ENCODE data around the gene TMEM259.

The TMEM259 gene

GRCh38 chr19:982567-983170, 38.3 kb downstream of the TMEM259 start:
- DNase-seq, result peak; percentile 32

GRCh38 chr19:980133-980998, 40.6 kb downstream of the TMEM259 start:
- no peak for DNase-seq

- no peak for DNase-seq
Observed at GRCh38 chr19:979318-979741, 41.6 kb downstream of the TMEM259 start.

DNA sequence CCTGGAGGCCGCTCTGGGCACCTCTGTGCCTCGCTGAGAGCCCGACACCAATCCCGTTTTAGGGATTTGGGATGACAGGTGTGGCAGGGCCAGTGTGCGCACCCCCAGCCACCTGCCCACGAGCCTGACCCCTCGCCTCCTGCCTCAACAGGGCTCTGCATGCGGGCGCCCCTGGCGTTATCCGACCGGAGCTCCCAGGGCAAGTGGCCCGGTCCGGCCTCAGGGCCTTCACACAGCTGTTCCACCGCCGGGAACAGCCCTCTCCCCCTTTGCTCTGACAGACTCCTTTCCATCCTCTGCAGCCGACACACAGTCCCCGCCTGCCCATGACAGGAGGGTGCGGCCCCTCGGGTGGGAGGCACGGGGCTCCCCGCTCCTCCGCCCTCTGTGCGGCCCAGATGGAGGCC, 43.9 kb downstream of the TMEM259 start:
- DNase-seq, result no peak

DNA sequence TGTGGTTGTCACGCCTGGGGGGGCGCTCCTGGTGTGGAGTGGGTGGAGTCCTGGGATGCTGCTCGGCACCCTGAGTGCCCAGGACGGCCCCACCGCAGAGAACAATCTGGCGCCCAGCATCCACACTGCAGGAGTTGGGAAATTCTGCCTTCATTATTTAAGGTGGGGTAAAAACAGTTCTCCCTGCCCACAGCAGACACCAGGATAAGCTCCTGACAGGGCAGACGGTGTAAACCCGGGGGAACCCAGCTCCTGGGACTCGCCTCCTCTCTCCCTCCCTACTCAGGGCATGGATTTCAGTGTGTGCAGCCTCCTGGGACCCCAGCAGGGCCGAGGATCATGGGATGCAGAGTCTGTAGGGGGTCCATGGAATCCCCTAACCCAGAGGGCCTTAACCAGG, 44.4 kb downstream of the TMEM259 start:
- DNase-seq, result no peak

GRCh38 chr19:974564-975257, 46.2 kb downstream of the TMEM259 start:
- DNase-seq, result no peak

- DNase-seq, result no peak
Observed at GRCh38 chr19:973726-974563, 47.0 kb downstream of the TMEM259 start.

- no peak for DNase-seq
Observed at GRCh38 chr19:972281-972680, 48.6 kb downstream of the TMEM259 start.

DNA sequence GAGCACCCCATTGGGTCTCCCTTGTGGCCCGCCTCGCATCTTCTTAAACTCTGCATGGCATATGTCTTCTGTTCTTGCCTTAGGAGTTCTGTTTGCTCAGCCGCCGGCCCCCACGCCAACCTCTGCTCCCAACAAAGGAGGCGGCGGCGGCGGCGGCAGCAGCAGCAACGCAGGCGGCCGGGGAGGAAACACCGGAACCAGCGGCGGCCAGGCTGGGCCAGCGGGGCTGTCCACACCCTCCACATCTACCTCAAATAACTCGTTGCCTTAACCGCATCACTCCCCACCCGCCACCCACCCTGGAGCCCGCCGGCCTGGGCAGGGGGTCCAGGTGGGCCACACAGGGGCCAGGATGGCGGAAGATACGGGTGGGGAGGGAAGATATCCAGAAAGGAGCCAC, 49.1 kb downstream of the TMEM259 start:
- no peak for DNase-seq

DNA sequence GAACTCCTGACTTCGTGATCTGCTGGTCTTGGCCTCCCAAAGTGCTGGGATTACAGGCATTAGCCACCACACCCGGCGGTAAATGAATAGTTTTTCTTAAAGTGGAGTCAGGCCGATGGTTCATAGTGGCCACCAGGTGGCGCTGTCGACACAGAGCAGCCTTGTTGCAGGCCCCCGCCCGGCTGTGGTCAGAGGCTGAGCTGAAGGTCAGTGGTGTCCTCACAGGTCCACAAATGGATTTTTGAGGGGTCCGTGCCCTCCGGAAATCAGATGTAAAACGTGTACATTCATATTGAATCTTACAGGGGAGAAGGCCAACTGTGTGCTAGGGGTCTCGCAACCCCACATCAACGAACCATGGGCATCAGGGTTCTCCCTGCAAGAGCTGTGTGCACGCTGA, 50.2 kb downstream of the TMEM259 start:
- no peak for DNase-seq

- DNase-seq, result no peak
Observed at GRCh38 chr19:966485-967088, 54.3 kb downstream of the TMEM259 start.

- DNase-seq, result no peak
Observed at GRCh38 chr19:964761-965694, 55.9 kb downstream of the TMEM259 start.

DNA sequence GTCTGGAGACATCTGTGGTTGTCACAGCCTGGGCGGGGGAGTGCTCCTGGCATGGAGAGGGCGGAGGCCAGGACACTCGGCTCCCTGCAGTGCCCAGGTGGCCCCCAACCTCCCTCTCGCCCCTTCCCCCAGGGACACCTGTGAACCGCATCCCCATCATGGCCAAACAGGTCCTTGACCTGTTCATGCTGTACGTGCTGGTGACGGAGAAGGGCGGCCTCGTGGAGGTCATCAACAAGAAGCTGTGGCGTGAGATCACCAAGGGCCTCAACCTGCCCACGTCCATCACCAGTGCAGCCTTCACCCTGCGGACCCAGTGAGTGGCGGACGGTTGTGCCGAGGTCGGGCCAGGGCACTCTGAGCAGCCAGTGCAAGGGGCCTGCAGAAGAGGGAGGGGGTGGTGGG, 56.8 kb downstream of the TMEM259 start:
- DNase-seq, result no peak

GRCh38 chr19:963486-963951, 57.4 kb downstream of the TMEM259 start:
- DNase-seq, result no peak

- DNase-seq, result no peak
Observed at GRCh38 chr19:962683-963400, 58.1 kb downstream of the TMEM259 start.

- DNase-seq, result no peak
Observed at GRCh38 chr19:961866-962620, 58.9 kb downstream of the TMEM259 start.

- DNase-seq, result no peak
Observed at GRCh38 chr19:960601-960938, 60.4 kb downstream of the TMEM259 start.

DNA sequence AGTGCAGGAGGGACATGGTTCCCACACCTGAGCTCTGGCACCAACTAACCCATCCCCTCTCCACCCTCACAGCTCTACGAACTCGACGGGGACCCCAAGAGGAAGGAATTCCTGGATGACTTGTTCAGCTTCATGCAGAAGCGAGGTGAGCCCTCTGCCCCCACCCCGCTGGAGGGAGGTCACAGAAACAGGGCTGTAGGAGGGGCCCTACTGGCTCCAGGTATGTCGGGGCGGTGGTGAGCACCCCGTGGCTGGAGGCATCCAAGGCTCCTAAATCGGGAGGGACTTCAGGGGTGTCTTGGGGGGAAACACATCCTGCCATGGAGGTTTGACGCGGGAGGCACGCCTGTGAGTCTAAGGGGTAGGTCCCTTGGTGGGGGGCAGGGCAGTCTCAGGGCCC, 60.9 kb downstream of the TMEM259 start:
- no peak for DNase-seq
